GM23338 (cell line): Measurements from ENCODE around the gene EEF1G.

ENCODE experiments used
- EZH2 ChIP-seq: fragments of 200-600 bp; sonication (generic); IDR thresholded peaks from one replicate; pipeline ENCODE4 v1.8.0; 2017; ENCODE audit warnings: antibody characterized with exemption, mild to moderate bottlenecking, low read depth; ENCODE audit not compliant: unreplicated experiment
- POLR2AphosphoS5 ChIP-seq: IDR thresholded peaks from 2 replicates; pipeline ENCODE4 v1.6.1; 2016; ENCODE audit warnings: antibody characterized with exemption, low read depth
- TF ChIP-seq, protein P1 (sequence below), 2 experiments: fragments of 200-600 bp in 1 of 2; sonication (generic) in 1 of 2; conservative IDR thresholded peaks; 2 replicates each; pipeline versions ENCODE4 v1.5.1 to v1.6.1; 2016 to 2017; ENCODE audit warnings: antibody characterized with exemption in 2 of 2, low read depth in 2 of 2, mild to moderate bottlenecking in 2 of 2, moderate library complexity in 1 of 2
- TF ChIP-seq, protein P2 (sequence below): IDR thresholded peaks from one replicate; pipeline ENCODE4 v1.6.1; 2018; ENCODE audit warnings: antibody characterized with exemption; ENCODE audit not compliant: unreplicated experiment

DNA sequence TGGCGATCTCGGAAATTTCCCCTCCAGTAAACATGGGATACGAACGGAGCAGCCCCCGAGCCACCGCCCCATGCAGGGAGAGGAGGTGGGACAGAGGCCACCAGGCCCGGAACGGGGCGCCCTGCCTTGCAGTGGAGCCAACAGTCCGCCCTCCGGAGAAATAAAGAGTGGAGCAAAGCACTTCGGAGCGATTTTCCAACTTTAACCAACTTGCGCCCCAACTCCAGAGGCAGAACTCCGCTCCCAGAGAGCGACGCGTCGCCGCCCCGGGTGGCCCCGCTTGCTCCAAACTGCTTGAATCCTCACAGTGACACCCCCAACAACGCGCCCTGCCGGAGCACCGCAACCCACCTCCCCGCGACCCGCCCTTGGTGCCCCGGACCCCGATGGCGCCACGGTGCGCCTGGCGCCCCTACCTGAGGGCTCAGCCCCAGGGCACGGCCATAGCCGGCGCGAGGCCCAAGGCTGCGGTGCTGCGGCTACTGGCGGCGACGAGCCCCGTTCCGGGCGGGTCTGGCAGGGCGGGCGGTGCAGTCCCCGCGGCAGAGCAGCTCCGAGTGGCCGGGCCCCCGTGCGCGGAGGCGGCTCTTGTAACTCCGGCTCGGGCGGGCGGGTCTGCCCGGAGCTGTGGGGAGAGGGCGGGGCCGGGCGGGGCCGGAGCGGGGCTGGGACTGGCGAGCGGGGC is 27.3 kb downstream of the EEF1G start, which contains the start of gene AHNAK:
- TF ChIP-seq EZH2 (peak; percentile 68), POLR2AphosphoS5 (no peak)
- TF ChIP-seq, protein P1, sequence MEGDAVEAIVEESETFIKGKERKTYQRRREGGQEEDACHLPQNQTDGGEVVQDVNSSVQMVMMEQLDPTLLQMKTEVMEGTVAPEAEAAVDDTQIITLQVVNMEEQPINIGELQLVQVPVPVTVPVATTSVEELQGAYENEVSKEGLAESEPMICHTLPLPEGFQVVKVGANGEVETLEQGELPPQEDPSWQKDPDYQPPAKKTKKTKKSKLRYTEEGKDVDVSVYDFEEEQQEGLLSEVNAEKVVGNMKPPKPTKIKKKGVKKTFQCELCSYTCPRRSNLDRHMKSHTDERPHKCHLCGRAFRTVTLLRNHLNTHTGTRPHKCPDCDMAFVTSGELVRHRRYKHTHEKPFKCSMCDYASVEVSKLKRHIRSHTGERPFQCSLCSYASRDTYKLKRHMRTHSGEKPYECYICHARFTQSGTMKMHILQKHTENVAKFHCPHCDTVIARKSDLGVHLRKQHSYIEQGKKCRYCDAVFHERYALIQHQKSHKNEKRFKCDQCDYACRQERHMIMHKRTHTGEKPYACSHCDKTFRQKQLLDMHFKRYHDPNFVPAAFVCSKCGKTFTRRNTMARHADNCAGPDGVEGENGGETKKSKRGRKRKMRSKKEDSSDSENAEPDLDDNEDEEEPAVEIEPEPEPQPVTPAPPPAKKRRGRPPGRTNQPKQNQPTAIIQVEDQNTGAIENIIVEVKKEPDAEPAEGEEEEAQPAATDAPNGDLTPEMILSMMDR (conservative IDR thresholded peaks at IDR 0.05; ENCODE audit: low read depth in 2 of 2): no peak
- TF ChIP-seq, protein P2, sequence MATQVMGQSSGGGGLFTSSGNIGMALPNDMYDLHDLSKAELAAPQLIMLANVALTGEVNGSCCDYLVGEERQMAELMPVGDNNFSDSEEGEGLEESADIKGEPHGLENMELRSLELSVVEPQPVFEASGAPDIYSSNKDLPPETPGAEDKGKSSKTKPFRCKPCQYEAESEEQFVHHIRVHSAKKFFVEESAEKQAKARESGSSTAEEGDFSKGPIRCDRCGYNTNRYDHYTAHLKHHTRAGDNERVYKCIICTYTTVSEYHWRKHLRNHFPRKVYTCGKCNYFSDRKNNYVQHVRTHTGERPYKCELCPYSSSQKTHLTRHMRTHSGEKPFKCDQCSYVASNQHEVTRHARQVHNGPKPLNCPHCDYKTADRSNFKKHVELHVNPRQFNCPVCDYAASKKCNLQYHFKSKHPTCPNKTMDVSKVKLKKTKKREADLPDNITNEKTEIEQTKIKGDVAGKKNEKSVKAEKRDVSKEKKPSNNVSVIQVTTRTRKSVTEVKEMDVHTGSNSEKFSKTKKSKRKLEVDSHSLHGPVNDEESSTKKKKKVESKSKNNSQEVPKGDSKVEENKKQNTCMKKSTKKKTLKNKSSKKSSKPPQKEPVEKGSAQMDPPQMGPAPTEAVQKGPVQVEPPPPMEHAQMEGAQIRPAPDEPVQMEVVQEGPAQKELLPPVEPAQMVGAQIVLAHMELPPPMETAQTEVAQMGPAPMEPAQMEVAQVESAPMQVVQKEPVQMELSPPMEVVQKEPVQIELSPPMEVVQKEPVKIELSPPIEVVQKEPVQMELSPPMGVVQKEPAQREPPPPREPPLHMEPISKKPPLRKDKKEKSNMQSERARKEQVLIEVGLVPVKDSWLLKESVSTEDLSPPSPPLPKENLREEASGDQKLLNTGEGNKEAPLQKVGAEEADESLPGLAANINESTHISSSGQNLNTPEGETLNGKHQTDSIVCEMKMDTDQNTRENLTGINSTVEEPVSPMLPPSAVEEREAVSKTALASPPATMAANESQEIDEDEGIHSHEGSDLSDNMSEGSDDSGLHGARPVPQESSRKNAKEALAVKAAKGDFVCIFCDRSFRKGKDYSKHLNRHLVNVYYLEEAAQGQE: no peak
